Inflammatory macrophage treated with lipopolysaccharide for 4 hours (primary cell): ENCODE measurements around the gene GPR89B.
"Not testable (repeated sequence)": the region's sequence is repeated elsewhere in the genome, so short reads cannot be mapped to it uniquely, and the experiment has no call there.

ENCODE experiments used
- DNase-seq: peaks from one replicate; pipeline ENCODE4 v3.0.0-alpha.2; 2020

Gene GPR89B

GRCh38 chr1:147942563-147942962 is 14.3 kb downstream of the GPR89B start:
- not testable (repeated sequence) for DNase-seq

GRCh38 chr1:147949517-147949916 is 21.3 kb downstream of the GPR89B start:
- not testable (repeated sequence) for DNase-seq

DNA sequence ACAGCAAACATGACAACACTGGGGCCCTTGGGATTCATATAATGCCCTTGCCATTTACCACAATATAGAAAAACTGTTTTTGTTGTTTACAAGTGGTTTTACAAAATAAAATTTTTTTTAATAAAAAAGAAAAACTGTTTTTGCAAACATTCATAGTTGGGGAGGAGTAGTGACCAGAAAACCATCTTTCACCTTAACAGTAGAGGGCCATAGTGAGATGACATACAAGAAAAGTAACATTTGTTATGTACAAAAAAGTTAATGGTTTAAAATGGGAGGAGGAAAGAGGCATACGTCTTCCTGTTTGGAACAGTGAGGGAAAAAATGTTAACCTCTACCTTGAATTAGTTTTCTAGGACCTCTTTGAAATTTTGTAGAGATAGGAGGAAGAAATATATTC is 30.7 kb downstream of the GPR89B start:
- DNase-seq: not testable (repeated sequence)

GRCh38 chr1:147959680-147960079 is 31.5 kb downstream of the GPR89B start:
- DNase-seq: not testable (repeated sequence)

DNA sequence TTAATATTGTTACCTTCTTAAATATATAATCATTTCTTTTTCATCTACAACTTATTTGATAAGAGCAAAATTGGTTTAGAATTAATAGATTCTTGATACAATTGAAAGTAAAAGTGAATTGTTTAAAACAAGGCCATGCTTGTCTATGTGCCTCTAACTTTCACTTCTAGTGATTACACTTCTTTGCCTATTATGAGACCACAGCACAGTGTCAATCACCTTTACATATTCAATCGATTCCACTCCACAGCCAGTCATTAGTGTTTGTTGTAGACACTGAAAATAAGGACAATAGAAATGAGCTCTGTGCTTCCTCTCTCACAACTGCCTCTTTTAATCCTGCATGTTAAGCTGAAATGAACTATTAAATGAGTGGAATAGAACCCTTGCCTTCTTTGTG is 36.4 kb downstream of the GPR89B start:
- DNase-seq: not testable (repeated sequence)

GRCh38 chr1:147966657-147967056 is 38.4 kb downstream of the GPR89B start:
- DNase-seq: not testable (repeated sequence)

DNA sequence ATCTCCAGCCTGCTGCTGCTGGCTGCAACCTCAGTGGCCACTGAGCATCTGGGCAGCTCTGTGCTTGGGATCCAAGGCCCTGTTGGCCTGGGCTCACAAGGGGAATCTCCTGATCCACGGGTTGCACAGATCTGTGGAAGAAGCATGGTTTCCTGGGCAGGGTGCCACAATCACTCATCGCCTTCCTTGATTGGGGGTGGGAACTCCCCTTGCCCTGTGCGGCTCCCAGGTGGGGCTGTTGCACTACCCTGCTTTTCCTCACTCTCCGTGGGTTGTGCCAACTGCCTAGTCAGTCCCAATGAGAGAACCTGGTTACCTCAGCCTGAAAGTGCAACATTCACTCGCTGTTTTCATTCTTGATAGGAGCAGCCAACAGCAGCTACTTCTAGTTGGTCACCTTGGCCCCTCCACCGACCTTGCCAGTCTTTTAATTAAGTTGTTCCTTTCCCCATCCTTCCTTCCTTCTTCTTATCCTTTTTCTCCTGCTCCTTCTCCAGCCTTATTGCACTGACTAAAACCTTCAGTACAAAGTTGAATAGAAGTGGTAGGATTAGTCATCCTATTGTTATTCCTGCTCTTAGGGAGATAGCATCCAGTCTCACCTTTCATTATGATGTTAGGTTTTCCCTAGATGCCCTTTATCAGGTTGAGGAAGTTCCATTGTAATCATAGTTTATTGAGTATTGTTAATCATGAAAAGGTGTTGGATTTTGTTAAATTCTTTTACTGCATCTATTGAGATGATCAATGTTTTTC is 50.9 kb downstream of the GPR89B start:
- DNase-seq: not testable (repeated sequence)

DNA sequence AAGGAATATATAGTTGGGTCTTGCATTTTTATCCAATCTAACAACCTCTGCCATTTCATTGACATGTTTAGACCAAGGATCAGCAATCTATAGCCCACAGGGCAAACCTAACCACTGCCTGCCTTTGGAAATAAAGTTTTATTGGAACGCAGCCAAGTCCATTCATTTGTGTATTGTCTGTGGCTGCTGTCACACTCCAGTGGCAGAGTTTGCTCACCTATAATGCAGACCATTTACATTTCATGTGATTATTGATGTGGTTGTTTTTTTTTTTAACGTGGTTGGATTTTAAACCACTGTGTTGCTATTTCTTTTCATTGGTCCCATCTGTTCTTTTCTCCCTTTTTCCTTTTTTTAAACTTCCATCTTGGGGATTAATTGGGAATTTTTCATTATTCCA is 57.2 kb downstream of the GPR89B start:
- DNase-seq: not testable (repeated sequence)

DNA sequence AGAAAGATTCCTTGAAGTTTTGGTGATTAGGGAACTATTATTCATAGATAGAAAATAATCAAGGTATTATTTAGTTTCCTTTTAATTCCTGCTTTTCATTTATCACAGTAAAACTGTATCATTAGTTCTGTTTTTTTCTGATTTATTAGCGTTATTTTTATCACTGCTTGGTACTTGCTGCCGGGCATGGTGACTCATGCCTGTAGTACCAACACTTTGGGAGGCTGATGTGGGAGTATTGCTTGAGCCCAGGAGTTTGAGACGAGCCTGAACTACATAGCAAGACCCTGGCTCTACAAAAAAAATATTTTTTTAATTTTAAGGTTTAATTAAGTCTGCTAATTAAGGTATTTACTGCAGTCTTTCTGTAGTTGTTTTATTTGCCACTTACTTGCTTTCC is 59.7 kb downstream of the GPR89B start:
- DNase-seq: not testable (repeated sequence)

DNA sequence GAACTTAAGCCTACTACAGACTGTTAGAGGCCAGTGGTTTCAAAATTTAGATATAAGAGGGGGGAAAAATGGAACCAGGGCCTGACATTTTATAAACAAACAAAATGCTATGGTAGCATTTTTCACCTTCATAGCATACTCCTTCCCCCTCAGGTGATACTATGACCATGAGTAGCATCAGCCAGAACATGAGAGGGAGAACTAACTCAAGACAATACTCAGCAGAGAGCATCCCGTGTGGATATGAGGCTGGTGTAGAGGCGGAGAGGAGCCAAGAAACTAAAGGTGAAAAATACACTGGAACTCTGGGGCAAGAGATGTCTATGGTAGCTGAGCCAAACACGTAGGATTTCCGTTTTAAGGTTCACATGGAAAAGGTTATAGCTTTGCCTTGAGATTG is 64.7 kb downstream of the GPR89B start:
- not testable (repeated sequence) for DNase-seq

GRCh38 chr1:147993400-147993799 is 65.2 kb downstream of the GPR89B start:
- not testable (repeated sequence) for DNase-seq

DNA sequence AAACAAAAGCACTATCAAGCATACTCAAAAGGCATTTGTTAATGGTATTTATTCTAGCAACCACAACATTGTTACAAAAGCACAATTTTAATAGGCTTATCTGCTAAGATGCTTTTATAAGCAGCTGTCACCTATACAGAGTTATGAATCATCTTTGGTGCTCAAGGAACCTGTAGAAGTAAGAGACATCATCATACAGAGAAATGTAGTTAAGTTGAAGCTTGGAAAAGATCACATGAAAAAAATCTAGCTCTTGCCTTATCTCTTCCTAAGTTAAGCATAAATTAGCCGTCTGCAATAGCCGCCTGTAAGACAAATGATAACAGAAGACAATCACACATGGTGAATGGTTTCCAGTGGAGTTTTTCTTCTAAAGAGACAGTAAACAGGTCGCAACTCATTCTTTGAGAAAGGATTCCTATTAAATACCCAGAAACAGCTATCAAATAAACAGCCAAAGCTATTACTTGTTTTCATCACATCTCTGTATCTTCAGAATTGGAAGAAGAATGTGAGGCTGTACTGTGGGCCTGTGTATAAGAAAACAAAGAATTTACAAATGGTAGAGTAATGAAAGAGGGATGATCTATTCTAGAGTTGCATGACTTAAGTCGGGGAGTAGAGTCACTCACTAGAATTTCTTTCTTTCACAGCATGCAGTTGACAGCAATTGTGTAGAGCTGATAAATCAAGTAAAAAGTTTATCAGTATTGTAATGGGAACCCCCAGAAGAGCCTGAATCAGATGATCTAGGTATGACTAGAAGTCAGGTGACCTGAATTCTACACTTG is 65.8 kb downstream of the GPR89B start:
- DNase-seq: not testable (repeated sequence)

GRCh38 chr1:147996088-147996487 is 67.9 kb downstream of the GPR89B start:
- DNase-seq: not testable (repeated sequence)

DNA sequence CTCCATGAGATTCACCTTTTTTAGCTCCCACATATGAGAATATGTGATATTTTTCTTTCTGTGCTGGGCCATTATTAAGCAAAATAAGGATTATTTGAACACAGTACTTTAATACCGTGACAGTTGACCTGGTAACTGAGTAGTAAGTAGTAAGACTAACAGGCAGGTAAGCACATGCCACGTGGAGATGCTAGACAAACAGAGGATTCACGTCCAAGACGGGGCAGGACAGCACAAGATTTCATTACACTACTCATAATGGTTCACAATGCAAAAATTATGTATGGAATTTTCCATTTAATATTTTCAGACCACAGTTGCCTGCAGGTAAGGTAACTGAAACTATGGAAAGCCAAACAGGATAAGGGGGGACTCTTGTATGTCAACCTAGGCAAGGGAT is 79.5 kb downstream of the GPR89B start:
- not testable (repeated sequence) for DNase-seq

DNA sequence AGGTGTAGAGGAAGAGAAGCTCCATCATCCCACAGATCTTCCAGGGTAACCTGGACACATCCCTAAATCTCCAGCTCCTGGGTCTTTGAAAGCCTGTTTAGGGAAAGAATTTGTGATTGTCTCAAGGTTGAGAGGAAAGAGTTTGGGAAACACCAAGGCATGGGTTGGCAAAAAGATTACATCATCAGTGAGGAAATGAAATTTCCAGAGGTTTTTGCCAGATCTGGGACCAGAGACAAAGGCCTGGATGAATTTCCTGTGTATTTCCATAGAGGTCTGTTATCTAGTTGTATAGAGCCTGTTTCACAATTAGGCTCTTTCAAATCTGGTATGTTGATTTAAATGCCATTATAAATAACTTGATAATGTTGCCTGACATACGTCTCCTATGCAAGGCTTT is 82.3 kb downstream of the GPR89B start:
- DNase-seq: no peak

DNA sequence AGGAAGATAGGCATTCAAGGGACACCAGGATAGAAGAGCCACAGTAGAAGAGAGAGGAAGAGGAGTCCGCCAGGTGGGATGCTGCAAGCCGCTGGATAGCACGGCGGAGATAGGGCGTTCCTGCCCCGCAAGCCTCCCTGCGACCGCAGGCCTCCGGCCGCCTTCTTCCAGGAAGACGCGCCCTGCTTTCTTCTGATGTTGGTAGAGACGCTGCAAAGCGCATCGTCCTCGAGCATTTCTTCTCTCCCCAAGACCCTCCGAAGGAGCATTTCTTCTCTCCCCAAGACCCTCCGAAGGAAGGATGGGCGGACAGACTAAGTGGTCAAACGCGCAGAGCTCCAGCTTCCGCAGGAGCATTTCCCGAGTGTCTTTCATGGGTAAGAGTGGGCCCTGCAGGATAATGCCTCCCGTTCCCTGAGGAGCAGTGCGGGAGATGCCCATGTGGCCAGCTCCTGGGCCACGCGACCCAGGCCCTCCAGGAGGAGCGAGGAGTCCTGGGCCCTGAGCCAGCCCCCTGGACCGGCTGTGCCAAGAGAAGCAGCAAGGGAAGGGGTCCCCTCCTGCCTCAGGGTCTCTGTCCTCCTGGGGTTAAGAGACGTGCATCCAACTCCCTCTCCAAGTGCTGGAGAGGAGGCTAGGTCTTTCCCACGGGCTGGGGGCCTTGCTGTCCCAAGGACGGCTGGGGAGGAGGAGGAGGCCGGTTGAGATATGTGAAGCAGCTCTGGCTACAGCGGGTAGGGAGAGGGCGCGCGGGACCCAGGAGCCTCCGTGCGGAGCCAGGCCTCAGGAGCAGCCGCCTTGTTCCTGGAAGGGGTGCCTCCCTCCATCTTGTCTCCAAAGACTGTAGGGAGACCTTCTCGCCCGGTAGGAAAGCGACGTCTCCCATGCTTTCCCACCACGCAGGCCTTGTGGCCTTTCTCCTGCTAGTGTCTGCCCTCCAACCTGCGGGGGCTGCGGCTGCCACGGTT is 85.2 kb downstream of the GPR89B start:
- not testable (repeated sequence) for DNase-seq

DNA sequence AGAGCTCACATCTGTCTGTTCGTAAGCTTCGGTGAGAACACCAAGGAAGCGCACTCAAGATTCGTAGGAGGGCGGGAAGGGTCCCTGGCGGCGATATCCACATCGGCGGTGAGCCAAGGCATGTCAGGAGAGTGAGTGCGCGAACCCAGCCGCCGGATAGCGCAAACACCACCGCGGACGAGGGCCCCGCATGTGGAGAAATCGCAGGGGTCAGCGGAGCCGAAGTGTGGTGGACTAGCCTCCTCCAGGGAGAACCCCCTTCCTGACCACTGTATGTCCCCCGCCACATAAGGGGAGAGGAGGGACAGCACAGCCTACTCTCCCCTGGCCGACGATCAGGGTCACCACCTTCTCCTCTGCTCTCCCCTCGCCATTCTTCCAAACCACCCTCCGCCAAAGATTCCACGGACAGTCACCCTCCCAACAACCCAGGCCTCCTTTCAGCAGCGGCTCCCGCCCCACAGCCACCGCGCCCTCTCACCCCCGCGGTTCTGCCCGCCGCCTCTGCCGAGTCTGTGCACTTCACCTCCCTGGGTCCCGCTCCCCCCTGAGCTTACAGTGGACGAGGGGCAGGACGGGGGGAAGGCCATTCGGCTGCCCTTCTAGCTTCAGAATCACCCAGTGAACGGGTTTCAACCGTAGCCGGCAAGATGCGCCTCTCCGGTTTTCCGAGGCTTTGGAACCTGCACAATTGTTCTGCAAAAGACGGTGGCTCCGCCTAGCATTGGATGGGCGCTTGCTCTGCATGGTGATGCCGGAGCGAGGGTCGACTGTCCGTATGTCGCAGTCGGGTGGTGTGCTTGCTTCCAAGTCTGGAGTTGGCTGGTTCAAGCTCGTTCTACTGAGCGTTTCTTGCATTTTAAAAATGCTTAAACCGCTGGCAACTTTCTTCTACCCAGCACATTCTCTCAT is 86.3 kb downstream of the GPR89B start:
- not testable (repeated sequence) for DNase-seq

DNA sequence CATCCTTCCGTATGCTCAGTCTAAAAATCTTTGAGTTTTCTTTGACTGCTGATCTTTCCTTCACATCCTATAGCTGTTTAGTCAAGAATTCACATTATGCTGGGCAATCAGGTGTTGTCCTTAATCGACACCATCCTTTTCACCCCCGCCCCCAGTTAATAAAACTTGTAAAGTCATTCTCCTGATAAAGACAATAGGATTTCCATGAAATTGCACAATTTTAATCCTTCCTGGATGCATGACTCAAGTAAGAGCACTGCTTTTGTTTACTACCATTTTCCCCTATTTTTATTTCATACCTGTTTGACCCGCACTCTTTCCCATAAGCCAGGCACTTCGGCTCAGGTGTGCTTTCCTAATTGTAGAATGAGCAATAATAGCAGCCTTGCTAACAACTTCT is 96.7 kb downstream of the GPR89B start:
- DNase-seq: not testable (repeated sequence)

DNA sequence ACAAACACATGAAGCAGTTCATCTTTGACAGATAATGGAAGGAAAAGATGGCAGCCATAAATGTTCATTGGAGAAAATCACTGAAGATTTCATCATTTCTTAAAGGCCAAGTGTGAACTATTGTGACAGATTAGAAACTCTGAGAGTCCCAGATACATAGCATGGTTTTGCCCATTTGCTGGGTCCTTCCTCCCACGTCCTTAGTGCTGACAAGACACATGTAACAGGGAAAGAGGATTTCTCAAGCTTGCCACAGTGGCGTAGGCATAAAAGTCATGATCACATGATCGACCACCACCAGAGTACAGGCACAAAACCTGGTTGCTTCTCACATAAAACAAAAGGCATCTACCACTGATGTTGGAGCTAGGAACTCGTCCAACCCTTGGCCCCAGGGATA is 98.8 kb downstream of the GPR89B start:
- not testable (repeated sequence) for DNase-seq

GRCh38 chr1:148032247-148032646 is 104.0 kb downstream of the GPR89B start:
- not testable (repeated sequence) for DNase-seq

DNA sequence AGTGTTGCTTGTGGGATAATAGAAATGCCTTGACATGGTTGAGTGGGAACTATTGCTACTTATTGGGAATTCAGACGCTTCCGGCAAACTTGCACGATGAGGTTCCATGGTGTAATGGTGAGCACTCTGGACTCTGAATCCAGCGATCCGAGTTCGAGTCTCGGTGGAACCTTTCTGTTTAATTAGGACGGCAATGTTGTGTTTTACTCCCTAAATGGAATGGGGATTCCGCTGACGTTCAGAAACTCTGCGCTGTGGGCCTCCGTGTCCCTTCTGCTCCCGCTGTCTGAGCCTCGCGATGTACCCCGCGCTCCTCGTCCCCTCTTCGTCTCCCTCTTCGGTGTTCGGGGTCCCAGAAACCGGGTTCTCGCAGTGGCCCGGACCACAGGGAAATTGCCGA is 104.5 kb downstream of the GPR89B start:
- DNase-seq: not testable (repeated sequence)

- not testable (repeated sequence) for DNase-seq
These were observed 104.9 kb downstream of the GPR89B start for GRCh38 chr1:148033147-148033546.
